ENCODE data around the gene DOCK4. TPM values are rescaled to one million over a fixed set of nuclear protein-coding genes. Genes with fewer than 3 reads are reported as not detected.

The DOCK4 gene
- total RNA-seq, 4 donors from 2014 or later: 14.0 to 48.1 (median 30.9) TPM

DNA sequence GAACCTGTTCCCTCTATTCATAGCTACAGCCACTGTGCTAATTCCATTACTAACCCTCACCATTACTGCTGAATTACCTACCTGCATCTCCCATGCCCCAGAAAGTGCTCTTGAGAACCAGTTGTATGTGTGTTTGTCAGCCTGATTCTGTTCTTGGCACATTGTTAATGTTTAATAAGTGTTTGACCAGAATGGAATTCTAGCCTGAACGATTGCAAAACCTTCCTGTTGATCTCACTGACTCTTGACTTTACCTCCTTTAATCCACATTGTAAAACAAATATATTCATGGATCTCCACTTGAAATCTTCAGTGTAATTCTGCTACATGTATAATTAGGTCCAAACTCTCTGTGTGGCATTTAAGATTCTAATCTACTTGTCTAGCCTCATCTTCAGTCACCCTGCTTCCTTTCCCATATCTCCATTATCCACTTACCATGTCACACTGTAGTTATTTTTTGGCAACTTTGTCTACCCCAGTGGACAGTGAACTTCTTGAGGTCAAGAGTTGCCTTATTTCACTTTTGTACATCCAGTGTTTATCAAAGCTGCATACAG, 5.2 kb upstream of the DOCK4 start:
- Histone ChIP-seq H3K27ac (no peak overlapping the region), H3K4me1 (peaks cover 19 to 22% of the 10 kb centered on the region in 2 donors), H3K4me3 (replicated peaks in 1 of 3) (no peak overlapping the region), H3K9me3 (no peaks in the 10 kb centered on the region), H3K36me3 (no peaks in the 10 kb centered on the region), H3K27me3 (no peaks in the 10 kb centered on the region)
- TF ChIP-seq POLR2A (IDR thresholded peaks at IDR 0.05): no peak
- WGBS, 2 donors: 22 to 25% methylated on average over 1 of the region's 1 CpG
- DNase-seq: no peak
- intact Hi-C loops (cut with DNase I): no loop called here

DNA sequence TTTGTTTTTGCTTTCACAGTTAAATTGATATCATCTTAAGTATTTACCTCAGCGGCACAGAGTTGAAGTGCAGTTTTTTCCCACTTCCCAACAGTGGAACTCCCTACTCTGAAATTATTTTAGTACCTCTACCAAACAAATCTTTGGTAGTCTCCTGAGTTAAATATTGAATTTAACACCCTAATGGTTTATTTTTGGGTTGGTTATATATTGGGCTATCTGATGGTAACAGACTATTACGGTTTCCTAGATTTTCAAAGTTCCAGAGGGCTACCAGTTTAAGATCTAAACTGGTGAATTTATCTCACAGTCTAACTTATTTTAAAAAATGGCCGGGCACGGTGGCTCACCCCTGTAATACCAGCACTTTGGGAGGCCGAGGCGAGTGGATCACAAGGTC, 1.6 kb upstream of the DOCK4 start:
- Histone ChIP-seq H3K36me3 (no peaks in the 10 kb centered on the region), H3K4me1 (peaks cover 14 to 19% of the 10 kb centered on the region in 2 donors), H3K9me3 (no peaks in the 10 kb centered on the region), H3K27ac (no peak overlapping the region), H3K27me3 (no peaks in the 10 kb centered on the region), H3K4me3 (replicated peaks in 1 of 3) (no peak overlapping the region)
- DNase-seq: no peak
- intact Hi-C loops (cut with DNase I): loop anchor here (10.0 kb wide), 2 partner anchors 177 to 247 kb away; partner anchors contain the start of gene IFRD1
- WGBS, 2 donors: 92 to 94% methylated on average over 6 of the region's 6 CpGs
- no peak for TF ChIP-seq POLR2A (IDR thresholded peaks at IDR 0.05)
- TF ChIP-seq, protein P1, sequence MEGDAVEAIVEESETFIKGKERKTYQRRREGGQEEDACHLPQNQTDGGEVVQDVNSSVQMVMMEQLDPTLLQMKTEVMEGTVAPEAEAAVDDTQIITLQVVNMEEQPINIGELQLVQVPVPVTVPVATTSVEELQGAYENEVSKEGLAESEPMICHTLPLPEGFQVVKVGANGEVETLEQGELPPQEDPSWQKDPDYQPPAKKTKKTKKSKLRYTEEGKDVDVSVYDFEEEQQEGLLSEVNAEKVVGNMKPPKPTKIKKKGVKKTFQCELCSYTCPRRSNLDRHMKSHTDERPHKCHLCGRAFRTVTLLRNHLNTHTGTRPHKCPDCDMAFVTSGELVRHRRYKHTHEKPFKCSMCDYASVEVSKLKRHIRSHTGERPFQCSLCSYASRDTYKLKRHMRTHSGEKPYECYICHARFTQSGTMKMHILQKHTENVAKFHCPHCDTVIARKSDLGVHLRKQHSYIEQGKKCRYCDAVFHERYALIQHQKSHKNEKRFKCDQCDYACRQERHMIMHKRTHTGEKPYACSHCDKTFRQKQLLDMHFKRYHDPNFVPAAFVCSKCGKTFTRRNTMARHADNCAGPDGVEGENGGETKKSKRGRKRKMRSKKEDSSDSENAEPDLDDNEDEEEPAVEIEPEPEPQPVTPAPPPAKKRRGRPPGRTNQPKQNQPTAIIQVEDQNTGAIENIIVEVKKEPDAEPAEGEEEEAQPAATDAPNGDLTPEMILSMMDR (IDR thresholded peaks at IDR 0.05): no peak

GRCh38 chr7:112206991-112207592, 893 bp upstream of the DOCK4 start:
- Histone ChIP-seq H3K36me3 (no peaks in the 10 kb centered on the region), H3K9me3 (no peaks in the 10 kb centered on the region), H3K27ac (peak overlapping the region in 2 of 3 donors; percentile 26 to 73), H3K27me3 (no peaks in the 10 kb centered on the region), H3K4me3 (replicated peaks in 1 of 3) (peak overlapping the region; percentile 78 to 93 (median 80)), H3K4me1 (peaks cover 14 to 23% of the 10 kb centered on the region in 2 donors)
- DNase-seq: no peak
- TF ChIP-seq, protein P1 (IDR thresholded peaks at IDR 0.05): no peak
- no peak for TF ChIP-seq POLR2A (IDR thresholded peaks at IDR 0.05)
- intact Hi-C loops (cut with DNase I): loop anchor here (10.0 kb wide), 2 partner anchors 178 to 248 kb away; partner anchors contain the start of gene IFRD1
- WGBS, 2 donors: 0 to 1% methylated on average over 12 to 14 of the region's 14 CpGs

DNA sequence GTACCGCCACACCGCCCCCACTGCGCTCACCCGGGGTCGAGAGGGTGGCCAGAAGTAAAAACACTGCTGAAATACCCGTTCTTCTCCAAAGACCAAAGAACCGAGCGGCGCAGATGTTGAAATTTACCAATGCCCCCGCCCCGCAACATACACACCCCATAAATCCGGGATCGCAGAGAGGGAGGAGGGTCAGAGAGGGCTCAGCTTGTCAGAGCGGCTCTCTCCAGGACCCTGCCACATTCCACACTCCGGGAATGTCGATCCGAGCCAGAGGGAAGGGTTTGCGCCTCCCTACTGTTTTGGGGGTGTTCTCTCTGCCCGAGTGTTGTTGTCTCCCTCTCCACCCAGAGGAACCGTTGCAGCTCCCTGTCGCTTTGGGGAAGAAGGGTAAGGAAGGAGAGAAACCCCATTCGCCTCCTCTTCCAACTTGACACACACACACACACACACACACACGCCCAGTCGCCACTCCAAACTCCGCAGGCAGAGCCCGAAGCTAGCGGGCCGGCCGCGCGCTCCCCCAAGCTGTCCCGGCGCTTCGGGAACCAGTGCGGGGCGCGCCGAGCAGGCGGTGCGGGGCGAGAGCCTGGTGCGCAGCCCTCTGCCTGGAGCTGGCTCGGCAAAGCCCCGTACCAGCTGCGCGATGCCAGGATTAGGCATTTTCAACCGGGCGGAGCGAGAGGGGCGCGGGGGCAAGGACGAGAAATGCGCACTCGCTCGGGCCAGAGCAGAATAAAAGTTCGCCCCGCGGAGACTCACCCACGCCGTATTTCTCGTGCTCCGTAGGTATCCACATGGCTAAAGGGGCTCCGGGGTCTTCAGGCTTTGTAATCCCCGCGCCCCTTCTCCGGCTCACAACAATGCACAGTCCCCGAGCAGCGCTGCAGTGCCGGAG, 609 bp downstream of the DOCK4 start:
- H3K27me3 ChIP-seq: no peaks in the 10 kb centered on the region
- H3K9me3 ChIP-seq: no peaks in the 10 kb centered on the region
- peak overlapping the region; percentile 23 to 93 (median 41) for H3K4me3 ChIP-seq (replicated peaks in 1 of 3)
- WGBS, 2 donors: 0% methylated on average over 22 to 42 of the region's 69 CpGs
- peaks cover 6 to 12% of the 10 kb centered on the region in 2 donors for H3K4me1 ChIP-seq
- H3K27ac ChIP-seq: peak overlapping the region; percentile 34 to 82 (median 63)
- TF ChIP-seq POLR2A (IDR thresholded peaks at IDR 0.05): no peak
- TF ChIP-seq, protein P1 (IDR thresholded peaks at IDR 0.05): peak in 1 of 6 experiments; percentile 6
- H3K36me3 ChIP-seq: no peaks in the 10 kb centered on the region
- DNase-seq: peak; percentile 54 to 62
- intact Hi-C loops (cut with DNase I): loop anchor here (10.0 kb wide), 2 partner anchors 179 to 249 kb away; partner anchors contain the start of gene IFRD1

All from thyroid gland (tissue), 4 donors.